Measurements from ENCODE around the gene SH3PXD2A. TPM values are rescaled to one million over a fixed set of nuclear protein-coding genes. Genes with fewer than 3 reads are reported as not detected.

SH3PXD2A gene
- total RNA-seq, 1 donor, result 58.3 TPM

- DNase-seq (ENCODE audit: low read depth), result no peak
- no peak for TF ChIP-seq CTCF (IDR thresholded peaks at IDR 0.05; ENCODE audit: insufficient read depth, low read depth, low read length)
- no peak overlapping the region for H3K4me3 ChIP-seq (ENCODE audit: low read depth, low read length)
Observed at GRCh38 chr10:103649654-103650423, 205.5 kb downstream of the SH3PXD2A start.

- no peak overlapping the region for H3K4me3 ChIP-seq (ENCODE audit: low read depth, low read length)
- peak; percentile 37 for DNase-seq (ENCODE audit: low read depth)
- no peak for TF ChIP-seq CTCF (IDR thresholded peaks at IDR 0.05; ENCODE audit: insufficient read depth, low read depth, low read length)
Observed at GRCh38 chr10:103648636-103649532, 206.5 kb downstream of the SH3PXD2A start.

- DNase-seq (ENCODE audit: low read depth), result no peak
- no peak overlapping the region for H3K4me3 ChIP-seq (ENCODE audit: low read depth, low read length)
- TF ChIP-seq CTCF (IDR thresholded peaks at IDR 0.05; ENCODE audit: insufficient read depth, low read depth, low read length), result no peak
Observed at GRCh38 chr10:103648251-103648635, 207.1 kb downstream of the SH3PXD2A start.

- TF ChIP-seq CTCF (IDR thresholded peaks at IDR 0.05; ENCODE audit: insufficient read depth, low read depth, low read length), result no peak
- H3K4me3 ChIP-seq (ENCODE audit: low read depth, low read length), result no peak overlapping the region
- no peak for DNase-seq (ENCODE audit: low read depth)
Observed at GRCh38 chr10:103646304-103646703, 209.1 kb downstream of the SH3PXD2A start.

GRCh38 chr10:103645141-103646054 lies 210.0 kb downstream of the SH3PXD2A start:
- TF ChIP-seq CTCF (IDR thresholded peaks at IDR 0.05; ENCODE audit: insufficient read depth, low read depth, low read length), result no peak
- peak; percentile 90 for DNase-seq (ENCODE audit: low read depth)
- no peak overlapping the region for H3K4me3 ChIP-seq (ENCODE audit: low read depth, low read length)

GRCh38 chr10:103643381-103643780 lies 212.0 kb downstream of the SH3PXD2A start:
- H3K4me3 ChIP-seq (ENCODE audit: low read depth, low read length), result no peak overlapping the region
- TF ChIP-seq CTCF (IDR thresholded peaks at IDR 0.05; ENCODE audit: insufficient read depth, low read depth, low read length), result no peak
- DNase-seq (ENCODE audit: low read depth), result no peak

Measured in fibroblast of villous mesenchyme (primary cell).